Stimulated activated CD4-positive, alpha-beta T cell treated with anti-CD3 and anti-CD28 coated beads, Interleukin-15, amount 100 ng/mL, for 48 hours (primary cell): ENCODE measurements around the gene TBCB.
"Not testable (repeated sequence)": the region's sequence is repeated elsewhere in the genome, so short reads cannot be mapped to it uniquely, and the experiment has no call there.

ENCODE experiments used
- DNase-seq, 2 donors: peaks; one replicate each; pipeline ENCODE4 v3.0.0-alpha.2; 2020; ENCODE audit warnings: low read depth in 2 of 2

TBCB gene, protein sequence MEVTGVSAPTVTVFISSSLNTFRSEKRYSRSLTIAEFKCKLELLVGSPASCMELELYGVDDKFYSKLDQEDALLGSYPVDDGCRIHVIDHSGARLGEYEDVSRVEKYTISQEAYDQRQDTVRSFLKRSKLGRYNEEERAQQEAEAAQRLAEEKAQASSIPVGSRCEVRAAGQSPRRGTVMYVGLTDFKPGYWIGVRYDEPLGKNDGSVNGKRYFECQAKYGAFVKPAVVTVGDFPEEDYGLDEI

DNA sequence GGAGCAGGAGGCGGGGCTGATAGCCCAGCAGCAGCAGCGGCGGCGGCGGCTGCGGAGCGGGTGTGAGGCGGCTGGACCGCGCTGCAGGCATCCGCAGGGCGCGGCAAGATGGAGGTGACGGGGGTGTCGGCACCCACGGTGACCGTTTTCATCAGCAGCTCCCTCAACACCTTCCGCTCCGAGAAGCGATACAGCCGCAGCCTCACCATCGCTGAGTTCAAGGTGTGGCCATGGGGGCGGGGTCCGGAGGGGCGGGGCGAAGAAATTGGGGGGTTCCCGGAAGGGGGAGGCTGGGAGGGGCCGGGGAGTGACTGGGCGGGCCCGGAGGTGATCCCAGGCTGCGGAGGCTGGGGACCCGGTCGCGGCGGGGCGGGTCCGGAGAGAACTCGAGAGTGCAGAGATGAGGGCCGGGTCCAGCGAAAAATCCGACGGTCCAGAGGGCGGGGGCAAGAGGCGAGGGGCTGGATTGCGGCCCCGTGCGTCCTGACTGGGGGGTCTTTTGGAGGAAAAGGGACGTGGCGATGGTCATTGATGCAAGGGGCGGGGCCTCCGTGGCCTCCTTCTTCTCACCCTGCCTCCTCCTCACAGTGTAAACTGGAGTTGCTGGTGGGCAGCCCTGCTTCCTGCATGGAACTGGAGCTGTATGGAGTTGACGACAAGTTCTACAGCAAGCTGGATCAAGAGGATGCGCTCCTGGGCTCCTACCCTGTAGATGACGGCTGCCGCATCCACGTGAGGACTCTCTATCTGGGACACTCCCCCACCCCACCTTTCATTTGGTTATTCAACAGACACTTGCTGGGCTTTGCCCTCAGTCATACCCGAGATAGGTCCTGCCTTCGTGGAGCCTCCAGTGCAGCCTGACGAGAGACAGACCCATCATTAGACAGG, at the start of gene TBCB:
Gene TBCB, plus strand, starts transcription at position 16 of the 891 bp plus-strand sequence. Its CDS starts 93 bp downstream, at position 109.
- peak in 1 of 2 donors; percentile 90 for DNase-seq

DNA sequence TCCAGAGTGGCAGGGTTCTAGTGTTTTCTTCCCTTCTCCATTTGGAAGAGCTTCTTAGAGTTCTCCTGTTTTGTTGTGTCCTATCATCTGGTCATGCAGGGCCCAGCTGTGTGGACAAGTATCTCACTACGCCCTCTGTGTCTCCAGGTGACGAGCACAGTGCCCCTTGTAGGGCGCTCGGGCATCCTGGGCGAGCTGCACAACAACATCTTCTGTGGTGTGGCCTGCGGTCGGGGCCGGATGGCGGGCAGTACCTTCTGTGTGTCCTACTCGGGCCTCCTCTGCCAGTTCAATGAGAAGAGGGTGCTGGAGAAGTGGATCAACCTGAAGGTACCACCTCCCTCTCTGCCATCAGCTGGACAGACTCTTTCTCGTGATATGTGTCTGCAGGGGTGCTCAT, 47.6 kb upstream of the TBCB start:
- DNase-seq: no peak

DNA sequence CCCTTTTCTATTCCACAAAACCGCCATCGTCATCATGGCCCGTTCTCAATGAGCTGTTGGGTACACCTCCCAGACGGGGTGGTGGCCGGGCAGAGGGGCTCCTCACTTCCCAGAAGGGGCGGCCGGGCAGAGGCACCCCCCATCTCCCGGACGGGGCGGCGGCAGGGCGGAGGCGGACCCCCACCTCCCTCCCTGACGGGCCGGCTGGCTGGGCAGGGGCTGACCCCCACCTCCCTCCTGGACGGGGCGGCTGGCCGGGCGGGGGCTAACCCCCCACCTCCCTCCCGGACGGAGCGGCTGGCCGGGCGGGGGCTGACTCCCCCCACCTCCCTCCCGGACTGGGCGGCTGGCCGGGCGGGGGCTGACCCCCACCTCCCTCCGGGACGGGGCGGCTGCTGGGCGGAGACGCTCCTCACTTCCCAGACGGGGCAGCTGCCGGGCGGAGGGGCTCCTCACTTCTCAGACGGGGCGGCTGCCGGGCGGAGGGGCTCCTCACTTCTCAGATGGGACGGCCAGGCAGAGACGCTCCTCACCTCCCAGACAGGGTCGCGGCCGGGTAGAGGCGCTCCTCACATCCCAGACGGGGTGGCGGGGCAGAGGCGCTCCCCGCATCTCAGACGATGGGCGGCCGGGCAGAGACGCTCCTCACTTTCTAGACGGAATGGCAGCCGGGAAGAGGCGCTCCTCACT, 46.3 kb upstream of the TBCB start:
- DNase-seq: not testable (repeated sequence)

DNA sequence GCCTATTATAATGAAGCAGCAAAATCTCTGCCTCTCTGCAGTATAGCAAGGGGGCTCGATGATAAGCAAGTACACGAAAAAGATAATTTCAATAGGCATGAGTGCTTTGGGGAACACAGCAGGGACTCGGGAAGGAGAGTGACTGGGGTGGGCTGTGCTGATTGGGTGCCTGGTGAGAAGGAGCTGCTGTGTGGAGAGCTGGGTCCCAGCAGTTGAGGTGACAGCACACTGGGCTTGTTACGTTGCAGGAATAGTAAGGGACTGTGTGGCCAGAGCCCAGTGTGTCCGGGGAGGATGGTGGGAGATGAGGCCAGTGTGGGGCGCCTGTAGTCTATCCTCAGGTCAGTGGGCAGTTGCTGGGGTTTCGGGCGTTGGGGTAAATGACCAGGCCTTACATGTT, 43.2 kb upstream of the TBCB start:
- no peak for DNase-seq

DNA sequence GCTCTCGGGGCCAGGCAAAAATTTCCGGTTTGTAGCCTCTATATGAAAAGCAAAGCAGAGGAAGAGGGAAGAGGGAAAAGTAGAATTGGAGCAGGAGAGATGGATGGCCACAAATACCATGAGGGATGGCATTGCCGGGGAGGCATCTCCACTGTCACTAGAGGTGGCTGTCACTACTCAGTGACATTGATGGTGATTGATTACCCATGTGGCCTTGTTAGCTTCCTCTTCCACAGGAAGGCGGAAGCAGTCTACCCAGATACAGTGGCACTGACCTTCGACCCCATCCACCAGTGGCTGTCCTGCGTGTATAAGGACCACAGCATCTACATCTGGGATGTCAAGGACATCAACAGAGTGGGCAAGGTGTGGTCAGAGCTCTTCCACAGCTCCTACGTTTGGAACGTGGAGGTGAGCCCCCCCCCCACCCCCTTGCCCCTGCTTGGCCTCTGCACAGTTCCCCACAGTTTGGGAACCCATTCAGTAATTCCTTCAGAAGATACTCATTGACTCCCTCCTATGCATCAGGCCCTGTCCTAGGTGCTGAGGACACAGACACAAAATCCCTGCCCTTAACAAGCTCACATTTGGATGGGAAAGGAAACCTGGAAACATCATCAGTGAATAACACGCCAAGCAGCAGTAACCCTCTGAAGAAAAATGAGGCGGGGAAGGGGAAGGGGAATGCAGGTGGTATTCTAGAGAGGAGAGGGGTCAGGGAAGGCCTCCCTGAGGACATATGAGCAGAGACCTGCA, 42.0 kb upstream of the TBCB start:
- no peak for DNase-seq

DNA sequence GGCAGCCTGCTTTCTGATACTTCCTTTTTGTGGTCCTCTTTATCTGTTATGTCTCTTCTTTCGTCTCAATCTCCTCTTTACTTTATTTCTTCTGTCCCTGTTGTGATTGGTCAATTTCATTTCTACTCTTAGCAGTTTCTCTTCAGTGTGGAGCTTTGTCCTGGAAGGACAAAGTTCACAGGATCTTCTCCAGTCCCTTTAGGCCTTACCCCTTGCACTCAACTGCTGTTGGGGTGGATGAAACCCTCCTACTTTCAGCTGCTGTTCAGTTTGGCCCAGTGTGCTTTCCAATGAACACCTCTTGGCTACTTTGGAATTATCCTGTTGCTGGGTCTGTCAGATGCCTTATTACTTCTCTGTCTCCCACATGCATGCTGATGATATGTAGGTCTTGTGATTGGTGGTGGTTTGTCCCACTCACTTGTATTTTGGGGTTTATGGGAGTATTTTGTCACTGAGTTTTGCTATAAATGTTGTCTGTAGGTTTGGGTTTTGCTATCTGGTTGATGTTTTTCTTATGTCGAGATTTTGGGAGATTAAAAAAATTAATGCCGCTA, 35.8 kb upstream of the TBCB start:
- no peak for DNase-seq

DNA sequence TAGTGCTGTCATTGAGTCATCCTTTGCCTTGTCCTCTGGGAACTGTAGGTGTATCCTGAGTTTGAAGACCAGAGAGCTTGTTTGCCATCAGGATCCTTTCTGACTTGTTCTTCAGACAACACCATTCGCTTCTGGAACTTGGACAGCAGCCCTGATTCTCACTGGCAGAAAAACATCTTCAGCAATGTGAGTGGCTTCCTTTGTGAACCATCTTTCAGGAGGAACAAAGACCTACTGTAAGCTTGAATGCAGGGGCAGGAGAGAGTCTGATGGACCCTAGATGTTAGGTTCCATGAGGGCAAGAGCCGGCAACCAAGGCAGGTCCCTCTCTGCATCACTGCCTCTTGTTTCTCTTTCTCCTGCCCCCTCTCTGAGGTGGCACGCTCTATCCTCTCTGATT, 33.9 kb upstream of the TBCB start:
- DNase-seq: no peak

DNA sequence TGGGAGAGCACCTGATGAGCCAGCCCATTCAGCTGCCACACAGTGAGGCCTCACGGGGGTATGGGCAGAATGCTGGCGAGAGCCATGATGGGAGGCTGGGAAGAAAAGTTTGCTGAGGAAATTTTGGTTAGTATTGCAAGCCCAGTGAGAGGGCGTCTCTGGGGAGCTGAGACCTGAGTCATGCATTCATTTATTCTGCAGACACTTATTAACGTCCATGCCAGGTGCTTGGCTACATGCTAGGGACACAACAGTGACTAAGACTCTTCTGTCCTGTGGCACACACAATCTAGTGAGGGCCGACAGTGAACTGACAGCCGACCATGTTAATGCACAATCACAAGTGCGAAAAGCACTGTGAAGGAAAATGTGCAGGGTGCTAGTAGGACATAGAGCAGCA, 33.4 kb upstream of the TBCB start:
- DNase-seq: no peak

DNA sequence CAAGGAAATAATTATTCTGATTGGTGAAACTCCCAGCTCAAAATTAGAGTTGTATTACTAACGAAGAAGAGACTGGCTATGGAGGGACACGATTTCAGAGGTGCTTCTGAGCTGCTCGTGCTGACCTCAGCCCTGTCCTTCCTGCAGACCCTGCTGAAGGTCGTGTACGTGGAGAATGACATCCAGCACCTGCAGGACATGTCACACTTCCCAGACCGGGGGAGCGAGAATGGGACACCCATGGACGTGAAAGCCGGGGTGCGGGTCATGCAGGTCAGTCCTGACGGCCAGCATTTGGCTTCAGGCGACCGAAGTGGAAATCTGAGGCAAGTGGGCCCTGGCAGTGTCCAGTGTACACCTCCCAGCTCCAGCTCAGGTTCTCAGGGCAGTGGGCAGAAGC, 32.4 kb upstream of the TBCB start:
- no peak for DNase-seq

DNA sequence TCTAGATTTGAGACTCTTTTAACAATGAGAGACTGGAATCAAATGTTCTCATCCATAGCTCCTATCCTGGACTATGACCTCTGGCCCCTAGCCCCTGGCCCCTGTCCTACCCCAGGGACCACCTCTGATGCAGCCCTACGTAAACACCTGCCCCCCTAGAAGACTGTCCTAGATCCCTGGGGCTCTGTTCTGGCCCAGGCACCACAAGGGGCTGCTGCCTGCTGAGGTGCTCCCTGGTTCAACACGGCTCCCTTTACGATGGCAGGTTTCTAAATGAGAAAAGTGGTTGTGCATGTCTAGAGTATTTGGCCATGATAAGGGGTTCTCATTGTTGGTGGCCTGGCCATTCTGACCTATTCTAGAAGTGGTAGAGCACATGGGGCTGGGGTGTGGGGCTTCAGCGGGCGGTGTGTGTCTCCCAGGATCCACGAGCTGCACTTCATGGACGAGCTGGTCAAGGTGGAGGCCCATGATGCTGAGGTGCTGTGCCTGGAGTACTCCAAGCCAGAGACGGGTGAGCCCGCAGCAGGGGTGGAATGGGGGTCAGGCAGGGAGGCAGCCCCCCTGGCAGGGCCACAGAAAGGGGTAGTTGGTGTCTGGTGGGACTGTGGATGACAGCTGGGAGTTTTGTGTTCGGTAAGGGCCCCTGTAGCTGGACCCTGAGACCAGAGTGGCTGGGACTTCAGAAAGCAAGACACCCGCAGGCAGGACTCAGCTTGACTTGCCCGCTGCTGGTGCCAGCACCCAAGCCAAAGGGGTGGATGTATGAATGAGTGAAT, 30.8 kb upstream of the TBCB start:
- no peak for DNase-seq

DNA sequence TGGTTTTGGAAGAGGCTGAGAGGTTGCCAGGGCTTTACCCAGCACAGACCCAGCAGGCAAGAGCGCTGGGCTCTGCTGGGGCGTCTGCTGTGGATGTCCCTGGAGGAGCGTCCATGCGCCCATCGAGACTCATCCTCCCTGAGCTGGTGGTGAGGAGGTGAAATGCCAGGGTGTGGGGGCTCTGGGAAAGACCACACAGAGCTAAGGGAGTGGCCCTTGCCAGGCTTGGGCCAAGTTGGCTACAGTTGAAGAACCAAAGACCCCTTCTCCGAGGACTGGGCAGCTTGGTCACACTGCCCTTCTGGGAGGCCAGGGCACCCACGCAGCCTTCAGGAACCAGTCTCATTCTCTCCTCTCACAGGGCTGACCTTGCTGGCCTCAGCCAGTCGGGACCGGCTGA, 28.9 kb upstream of the TBCB start:
- DNase-seq: no peak

DNA sequence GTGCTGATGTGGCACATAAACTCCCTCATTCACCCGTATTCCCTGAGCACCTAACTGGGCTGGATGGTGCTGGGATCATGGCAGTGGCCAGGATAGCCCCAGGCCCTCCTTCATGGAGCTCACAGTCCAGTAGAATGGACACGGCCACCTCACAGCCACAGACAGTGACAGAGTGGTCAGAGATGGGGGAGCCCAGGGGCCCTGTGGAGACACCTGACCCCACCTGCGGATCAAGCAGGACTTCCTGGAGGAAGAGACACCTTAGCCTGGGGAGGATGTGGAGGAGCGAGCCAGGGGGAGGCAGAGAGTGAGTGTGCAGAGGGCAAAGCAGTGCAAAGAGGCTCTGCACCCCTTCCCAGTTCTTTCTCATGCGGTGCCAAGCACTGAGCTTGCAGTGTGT, 25.4 kb upstream of the TBCB start:
- no peak for DNase-seq

DNA sequence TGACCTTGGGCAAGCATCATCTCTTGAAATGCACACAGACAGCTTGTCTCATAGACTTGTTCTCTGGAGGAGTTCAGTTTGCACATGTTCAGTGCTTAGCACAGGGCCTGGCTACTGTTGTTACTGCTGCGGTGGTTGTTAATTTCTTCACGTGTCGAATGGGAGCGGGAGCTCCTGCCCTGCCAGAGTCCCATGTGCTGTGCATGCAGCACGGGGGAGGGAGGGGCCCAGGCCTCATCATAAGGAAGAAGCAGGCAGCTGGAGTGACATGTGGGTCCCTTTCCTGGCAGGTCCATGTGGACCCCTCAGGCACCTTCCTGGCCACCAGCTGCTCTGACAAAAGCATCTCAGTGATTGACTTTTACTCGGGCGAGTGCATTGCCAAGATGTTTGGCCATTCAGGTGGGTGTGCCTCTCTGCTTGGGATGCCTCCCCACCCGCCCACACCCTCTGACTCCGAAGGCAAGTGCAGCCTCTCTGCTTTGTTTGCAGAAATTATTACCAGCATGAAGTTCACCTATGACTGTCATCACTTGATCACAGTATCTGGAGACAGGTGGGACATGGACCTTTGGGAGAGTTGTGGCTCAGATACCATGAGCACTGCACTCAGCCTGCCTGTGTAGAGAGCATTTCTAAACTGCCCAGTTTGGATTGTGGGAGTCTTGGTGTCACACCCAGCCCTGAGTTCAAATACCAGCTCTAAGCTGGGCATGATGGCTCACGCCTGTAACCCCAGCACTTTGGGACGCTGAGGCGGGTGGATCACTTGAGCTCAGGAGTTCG, 24.2 kb upstream of the TBCB start:
- DNase-seq: no peak

DNA sequence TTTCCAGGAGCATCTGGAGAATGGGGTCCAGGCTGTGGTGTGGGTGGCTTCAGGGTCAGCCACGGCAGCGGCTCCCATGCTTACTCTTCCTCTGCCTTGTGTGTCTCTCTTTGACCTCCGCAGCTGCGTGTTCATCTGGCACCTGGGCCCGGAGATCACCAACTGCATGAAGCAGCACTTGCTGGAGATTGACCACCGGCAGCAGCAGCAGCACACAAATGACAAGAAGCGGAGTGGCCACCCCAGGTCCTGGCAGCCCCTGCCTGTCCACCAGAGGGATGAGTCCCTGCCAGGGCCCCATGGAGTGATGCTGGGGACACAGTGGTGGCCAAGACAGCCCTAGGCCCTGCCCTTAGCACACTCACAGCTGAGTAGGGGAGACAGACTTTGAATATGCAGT, 22.7 kb upstream of the TBCB start:
- no peak for DNase-seq

DNA sequence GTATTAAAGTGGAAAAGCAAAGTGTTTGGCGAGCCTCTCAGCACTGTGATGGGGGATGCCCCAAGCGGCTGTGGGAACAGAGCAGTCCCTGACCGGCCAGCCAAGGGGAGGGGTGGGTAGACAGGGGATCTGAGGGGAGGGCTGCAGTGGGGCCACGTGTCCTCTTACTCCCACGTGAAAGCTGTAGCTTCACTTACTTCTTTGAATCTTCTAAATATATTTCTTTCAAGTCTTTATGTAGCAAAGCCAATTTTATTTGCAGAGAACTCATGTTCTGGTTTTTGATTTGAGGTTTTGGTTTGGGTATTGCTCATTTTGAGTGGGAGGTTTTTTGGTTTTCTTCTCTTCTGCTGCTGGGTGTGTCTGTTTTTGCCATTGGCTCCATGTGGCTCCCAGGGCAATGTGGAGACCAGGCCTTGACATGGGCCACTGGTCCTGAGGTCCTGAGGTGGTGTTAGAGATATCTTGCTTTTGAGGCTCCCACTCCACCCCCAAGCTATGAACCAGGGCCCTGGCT, 22.1 kb upstream of the TBCB start:
- peak in 1 of 2 donors; percentile 7 for DNase-seq

DNA sequence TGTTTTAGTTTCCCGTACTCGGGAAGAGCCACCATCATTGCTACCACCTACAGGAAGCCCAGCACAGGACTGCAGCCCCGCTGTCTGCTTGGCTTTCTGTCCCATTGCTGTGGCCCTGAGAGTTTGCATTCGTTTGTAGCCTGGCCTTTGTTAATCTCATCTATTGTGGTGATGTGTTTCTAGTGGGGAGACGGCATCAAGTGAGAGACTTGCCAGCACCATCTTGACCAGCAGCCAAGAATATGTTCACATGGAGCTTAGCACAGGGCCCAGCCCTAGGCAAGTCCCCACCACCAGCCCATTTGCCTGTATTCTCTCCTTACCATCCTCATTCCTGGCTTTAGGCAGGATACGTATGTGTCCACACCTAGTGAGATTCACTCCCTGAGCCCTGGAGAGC, 21.6 kb upstream of the TBCB start:
- DNase-seq: no peak

DNA sequence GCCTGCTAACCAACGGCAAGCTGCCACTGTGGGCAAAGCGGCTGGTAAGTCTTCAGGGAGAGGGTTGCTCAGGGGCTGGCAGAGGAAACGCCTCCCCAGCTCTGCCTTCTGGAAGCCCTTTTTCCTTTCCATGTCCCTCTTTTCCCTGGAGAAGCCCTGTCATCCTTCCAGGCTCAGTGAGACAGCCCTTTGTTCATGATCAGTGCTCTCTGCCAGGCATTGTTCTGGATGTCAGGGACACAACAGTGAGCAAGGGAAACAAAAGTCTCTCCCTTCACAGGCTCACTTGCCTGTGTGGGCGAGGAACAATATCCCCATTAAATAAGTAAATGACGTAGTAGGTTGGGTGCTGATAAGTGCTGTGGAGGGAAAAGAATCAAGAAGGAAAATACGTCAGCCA, 18.2 kb upstream of the TBCB start:
- no peak for DNase-seq

DNA sequence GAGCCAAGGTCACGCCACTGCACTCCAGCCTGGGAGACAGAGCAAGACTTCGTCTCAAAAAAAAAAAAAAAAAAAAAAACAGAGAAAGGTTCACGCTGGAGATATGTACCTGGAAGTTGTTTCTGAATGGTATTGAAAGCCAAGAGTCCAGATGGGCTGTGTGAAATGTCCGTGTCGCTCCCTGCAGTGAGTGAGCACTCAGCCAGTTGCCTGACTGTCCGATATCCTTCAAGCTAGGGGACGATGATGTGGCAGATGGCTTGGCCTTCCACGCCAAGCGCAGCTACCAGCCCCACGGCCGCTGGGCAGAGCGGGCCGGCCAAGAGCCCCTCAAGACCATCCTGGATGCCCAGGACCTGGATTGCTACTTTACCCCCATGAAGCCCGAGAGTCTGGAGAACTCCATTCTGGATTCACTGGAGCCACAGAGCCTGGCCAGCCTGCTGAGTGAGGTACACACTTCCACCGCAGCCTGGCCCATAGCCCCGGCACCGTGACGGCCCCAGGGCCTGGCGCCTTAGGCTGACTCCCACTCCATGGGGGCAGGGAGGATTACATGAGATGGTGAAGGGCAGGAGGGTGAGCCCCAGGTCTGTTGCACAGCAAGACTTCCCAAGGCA, 16.0 kb upstream of the TBCB start:
- DNase-seq: no peak

DNA sequence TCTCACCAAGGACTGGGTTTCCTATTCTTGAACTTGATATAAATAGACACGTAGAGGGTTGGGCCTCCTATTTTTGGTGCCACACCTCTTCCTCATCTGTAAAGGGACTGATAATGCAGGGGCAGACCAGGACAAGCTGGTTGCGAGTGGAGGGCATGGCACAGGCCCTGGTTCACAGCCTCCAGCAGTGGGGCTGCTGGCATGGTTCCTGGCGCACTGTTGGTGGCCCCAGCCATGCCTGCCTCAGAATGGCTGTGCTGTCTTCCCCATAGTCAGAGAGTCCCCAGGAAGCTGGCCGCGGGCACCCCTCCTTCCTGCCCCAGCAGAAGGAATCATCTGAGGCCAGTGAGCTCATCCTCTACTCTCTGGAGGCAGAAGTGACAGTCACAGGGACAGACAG, 14.8 kb upstream of the TBCB start:
- no peak for DNase-seq
